Measurements from ENCODE around the gene GRAP2. TPM values are rescaled to one million over a fixed set of nuclear protein-coding genes. Genes with fewer than 3 reads are reported as not detected.
"Not testable (repeated sequence)": the region's sequence is repeated elsewhere in the genome, so short reads cannot be mapped to it uniquely, and the experiment has no call there.

GRAP2 gene
- total RNA-seq, 4 donors from 2014 or later: 0.27 to 7.2 (median 0.96) TPM

GRCh38 chr22:39901565-39902146 is 772 bp downstream of the GRAP2 start:
- no peak for DNase-seq
- TF ChIP-seq POLR2A (IDR thresholded peaks at IDR 0.05): no peak
- no peak for TF ChIP-seq CTCF (IDR thresholded peaks at IDR 0.05)
- intact Hi-C loops (cut with DNase I): no loop called here
- WGBS, 2 donors: 82 to 89% methylated on average over 8 of the region's 8 CpGs
- no peaks in the 10 kb centered on the region for H3K9me3 ChIP-seq
- no peaks in the 10 kb centered on the region for H3K36me3 ChIP-seq
- no peaks in the 10 kb centered on the region for H3K27me3 ChIP-seq
- H3K4me1 ChIP-seq: peaks cover 0 to 16% of the 10 kb centered on the region in 2 donors
- no peak overlapping the region for H3K27ac ChIP-seq
- H3K4me3 ChIP-seq (replicated peaks in 1 of 3): no peak overlapping the region

DNA sequence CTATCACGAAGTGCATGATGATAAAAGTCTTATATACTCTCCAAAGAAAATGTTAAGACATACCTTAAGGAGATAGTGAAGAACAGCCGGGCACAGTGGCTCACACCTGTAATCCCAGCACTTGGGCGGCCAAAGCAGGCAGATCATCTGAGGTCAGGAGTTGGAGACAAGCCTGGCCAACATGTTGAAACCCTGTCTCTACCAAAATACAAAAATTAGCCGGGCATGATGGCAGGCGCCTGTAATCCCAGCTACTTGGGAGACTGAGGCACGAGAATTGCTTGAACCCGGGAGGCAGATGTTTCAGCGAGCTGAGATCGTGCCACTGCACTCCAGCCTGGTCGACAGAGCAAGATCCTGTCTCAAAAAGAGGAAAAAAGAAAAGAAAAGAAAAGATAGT is 3.1 kb downstream of the GRAP2 start:
- H3K9me3 ChIP-seq; H3K4me3 ChIP-seq (replicated peaks in 1 of 3); H3K36me3 ChIP-seq; intact Hi-C loops (cut with DNase I); H3K27ac ChIP-seq; DNase-seq; H3K27me3 ChIP-seq: not testable (repeated sequence)
- WGBS, 2 donors: 92 to 94% methylated on average over 10 of the region's 10 CpGs
- H3K4me1 ChIP-seq: peaks cover 6 to 18% of the 10 kb centered on the region in 2 donors

DNA sequence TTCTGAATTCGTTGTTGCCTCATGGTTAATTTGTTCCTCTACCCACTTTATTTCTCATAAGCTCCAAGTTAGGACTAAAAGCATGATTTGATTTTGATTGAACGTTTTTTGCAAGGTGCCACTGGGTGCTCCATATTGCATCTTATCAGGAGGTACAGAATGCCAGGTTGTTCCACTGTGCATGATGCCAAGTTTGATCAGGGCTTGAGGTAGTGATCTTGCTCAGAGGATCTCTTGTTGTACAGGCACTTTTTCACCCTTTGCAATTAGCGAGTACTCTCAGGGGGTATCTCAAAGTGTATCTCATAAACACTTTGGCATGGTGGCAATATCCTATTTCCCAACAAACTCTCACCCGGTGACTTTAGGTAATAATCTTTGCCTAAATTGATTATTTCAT is 4.0 kb downstream of the GRAP2 start:
- WGBS, 2 donors: 92 to 93% methylated on average over 4 of the region's 4 CpGs
- TF ChIP-seq CTCF (IDR thresholded peaks at IDR 0.05): no peak
- TF ChIP-seq POLR2A (IDR thresholded peaks at IDR 0.05): no peak
- Histone ChIP-seq H3K4me1 (peaks cover 6 to 17% of the 10 kb centered on the region in 2 donors), H3K27me3 (no peaks in the 10 kb centered on the region), H3K9me3 (no peaks in the 10 kb centered on the region), H3K27ac (no peak overlapping the region), H3K36me3 (no peaks in the 10 kb centered on the region), H3K4me3 (replicated peaks in 1 of 3) (no peak overlapping the region)
- DNase-seq: no peak
- intact Hi-C loops (cut with DNase I): no loop called here

DNA sequence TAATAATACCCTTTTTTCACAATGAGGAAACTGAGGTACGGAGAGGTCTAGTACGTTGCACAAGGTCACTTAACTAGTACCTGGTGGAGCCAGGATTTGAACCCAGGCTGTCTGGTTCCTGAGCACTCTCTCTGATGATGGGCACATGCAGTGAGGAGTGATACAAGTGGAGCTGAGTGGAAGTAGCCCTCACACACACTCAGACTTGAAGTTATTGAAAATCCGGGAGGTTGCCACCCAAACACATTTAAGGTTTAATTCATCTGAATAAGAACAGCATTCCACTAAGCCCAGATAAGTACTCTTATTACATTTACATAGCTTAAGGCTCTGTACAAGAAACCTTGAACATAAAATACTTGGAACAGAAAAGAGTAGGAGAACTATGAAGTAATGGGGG is 4.8 kb downstream of the GRAP2 start:
- intact Hi-C loops (cut with DNase I): no loop called here
- peaks cover 6 to 14% of the 10 kb centered on the region in 2 donors for H3K4me1 ChIP-seq
- WGBS, 2 donors: 80 to 87% methylated on average over 3 of the region's 3 CpGs
- H3K27me3 ChIP-seq: no peaks in the 10 kb centered on the region
- H3K36me3 ChIP-seq: no peaks in the 10 kb centered on the region
- no peak overlapping the region for H3K27ac ChIP-seq
- TF ChIP-seq POLR2A (IDR thresholded peaks at IDR 0.05) (no peak), CTCF (IDR thresholded peaks at IDR 0.05) (no peak)
- no peaks in the 10 kb centered on the region for H3K9me3 ChIP-seq
- H3K4me3 ChIP-seq (replicated peaks in 1 of 3): no peak overlapping the region
- no peak for DNase-seq

- TF ChIP-seq CTCF (IDR thresholded peaks at IDR 0.05): no peak
- no peak for TF ChIP-seq POLR2A (IDR thresholded peaks at IDR 0.05)
- intact Hi-C loops (cut with DNase I): no loop called here
- WGBS, 2 donors: 75 to 85% methylated on average over 3 of the region's 3 CpGs
- Histone ChIP-seq H3K4me1 (peaks cover 6 to 14% of the 10 kb centered on the region in 2 donors), H3K9me3 (no peaks in the 10 kb centered on the region), H3K36me3 (no peaks in the 10 kb centered on the region), H3K27ac (no peak overlapping the region), H3K4me3 (replicated peaks in 1 of 3) (no peak overlapping the region), H3K27me3 (no peaks in the 10 kb centered on the region)
- no peak for DNase-seq
Measured at GRCh38 chr22:39906207-39906606, 5.3 kb downstream of the GRAP2 start.
